HCEC 1CT (cell line): ENCODE measurements around the gene CHCT1.
"Not testable (repeated sequence)": the region's sequence is repeated elsewhere in the genome, so short reads cannot be mapped to it uniquely, and the experiment has no call there.

Experiments used
- DNase-seq: peaks from one replicate; pipeline ENCODE4 v3.0.0-alpha.2; 2017

The CHCT1 gene

DNA sequence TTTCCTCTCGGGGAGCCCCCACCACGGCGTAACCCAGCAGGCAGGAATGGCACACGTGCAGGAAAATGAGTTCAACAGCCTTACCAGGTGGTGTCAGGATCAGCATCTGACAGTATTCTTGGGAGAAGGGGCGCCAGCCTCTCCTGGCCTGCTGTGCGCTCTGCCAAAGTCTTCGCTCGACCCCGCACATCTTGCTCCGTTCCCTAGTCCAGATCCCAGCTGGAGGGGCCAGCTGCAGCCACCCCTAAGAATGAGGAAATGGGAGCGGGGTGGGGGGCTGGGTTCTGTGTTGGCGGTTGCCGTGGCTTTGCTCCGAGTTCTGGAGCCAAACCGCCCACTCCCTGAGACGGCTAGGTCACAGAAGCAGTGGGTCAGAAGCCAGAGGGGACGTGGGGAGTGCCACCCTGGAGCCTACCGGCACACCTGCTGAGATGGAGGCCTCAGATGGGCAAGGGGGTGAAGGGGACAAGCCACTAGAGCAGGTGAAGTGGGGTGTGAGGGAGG is at the start of gene CHCT1:
Gene CHCT1, plus strand, starts transcription at position 328 of the 504 bp plus-strand sequence. Its CDS starts 104 bp downstream, at position 432.
- DNase-seq = no peak

DNA sequence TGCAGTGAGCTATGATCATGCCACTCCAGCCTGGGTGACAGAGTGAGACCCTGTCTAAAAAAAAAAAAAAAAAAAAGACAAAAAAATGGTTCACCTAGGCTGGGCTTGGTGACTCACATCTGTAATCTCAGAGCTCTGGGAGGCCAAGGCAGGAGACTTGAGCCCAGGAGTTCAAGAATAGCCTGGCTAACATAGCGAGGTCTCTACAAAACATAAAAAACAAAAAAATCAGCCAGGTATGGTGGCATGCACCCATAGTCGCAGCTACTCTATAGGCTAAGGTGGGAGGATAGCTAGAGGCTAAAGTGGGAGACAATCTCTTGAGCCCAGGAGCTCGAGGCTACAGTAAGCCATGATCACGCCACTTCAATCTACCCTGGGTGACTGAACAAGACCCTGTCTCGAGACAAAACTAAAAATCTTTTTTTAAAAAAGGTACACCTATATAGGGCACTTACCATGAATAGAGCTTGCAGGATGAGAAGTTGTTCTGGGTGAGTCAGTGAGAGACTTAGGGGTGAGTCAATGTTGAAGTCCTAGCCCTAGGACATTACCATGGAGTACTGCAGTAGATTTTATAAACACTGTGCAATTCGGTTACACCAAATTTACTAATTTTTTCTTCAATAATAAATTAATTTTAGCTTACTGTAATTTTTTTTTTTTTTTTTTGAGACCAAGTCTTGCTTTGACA is 49.4 kb upstream of the CHCT1 start:
- DNase-seq = peak; percentile 78

DNA sequence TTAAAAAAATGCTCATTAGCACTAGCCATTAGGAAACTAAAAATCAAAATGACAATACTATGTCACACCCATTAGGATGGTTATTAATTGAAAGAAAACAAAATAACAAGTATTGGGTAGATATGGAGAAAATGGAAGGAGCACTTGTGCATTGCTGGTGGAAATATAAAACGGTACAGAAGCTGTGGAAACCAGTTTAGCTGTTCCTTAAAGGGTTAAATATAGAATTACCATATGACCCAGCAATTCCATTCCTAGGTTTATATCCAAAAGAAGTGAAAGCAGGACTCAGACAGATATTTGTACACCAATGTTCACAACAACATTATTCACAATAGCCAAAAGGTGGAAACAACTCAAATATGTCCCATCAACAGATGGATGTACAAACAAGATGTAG is 44.1 kb upstream of the CHCT1 start:
- not testable (repeated sequence) for DNase-seq

DNA sequence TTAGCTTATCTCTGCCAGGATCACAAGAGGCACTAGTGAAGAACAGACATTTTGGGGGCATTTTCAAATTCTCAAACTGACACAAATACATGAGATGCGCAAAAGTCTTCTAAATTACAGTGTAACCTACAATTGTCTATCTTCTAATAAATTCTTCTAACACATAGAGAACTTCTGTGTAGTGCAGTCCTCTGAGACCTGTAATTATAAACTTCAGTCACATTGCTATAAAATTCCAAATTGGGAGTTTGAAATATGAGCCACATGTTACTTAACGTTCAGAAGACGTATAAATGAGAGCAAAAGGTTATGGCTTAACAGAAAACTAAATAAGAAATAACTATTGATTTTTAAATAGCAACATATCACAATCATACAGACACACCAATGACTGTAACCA is 42.8 kb upstream of the CHCT1 start:
- not testable (repeated sequence) for DNase-seq

DNA sequence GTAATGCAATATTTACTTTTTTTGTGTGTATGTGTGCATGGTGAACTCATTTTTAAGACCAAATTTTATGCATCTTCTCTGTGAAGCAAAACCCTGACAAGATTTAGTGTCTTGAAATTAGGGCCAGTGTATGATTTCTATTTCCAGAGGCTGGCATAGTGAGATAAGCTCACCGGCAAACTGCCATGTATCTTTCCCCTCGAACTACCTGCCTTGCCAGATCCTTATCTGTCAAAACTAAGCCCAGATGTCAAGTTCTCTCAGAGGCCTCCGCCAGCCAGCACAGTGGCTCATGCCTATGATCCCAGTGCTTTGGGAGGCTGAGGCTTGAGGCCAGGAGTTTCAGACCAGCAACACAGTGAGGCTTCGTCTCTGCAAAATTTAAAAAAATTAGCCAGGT is 40.3 kb upstream of the CHCT1 start:
- DNase-seq = no peak

DNA sequence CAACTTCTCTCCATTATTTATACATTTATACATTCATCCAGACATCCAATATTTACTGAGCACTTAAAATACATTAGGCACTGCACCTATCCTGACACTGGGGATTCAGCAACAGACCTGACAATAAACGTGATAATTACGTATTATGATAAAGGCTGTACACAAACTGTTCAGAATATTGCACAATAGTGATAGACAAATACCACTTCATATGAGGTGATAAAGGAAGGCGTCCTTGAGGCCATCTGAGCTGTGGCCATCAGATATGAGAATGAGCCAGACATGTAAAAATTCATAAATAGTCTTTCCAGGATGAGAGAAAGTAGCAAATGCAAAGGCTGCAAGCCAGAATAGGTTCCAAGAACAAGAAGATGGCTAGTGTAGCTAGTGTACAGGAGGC is 38.9 kb upstream of the CHCT1 start:
- DNase-seq = no peak

DNA sequence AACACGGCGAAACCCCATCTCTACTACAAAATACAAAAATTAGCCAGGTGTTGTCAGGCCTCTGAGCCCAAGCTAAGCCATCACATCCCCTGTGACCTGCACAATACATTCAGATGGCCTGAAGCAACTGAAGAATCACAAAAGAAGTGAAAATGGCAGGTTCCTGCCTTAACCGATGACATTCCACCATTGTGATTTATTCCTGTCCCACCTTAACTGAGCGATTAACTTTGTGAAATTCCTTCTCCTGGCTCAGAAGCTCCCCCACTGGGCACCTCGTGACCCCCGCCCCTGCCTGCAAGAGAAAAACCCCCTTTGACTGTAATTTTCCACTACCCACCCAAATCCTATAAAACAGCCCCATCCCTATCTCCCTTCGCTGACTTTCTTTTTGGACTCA is 37.4 kb upstream of the CHCT1 start:
- DNase-seq = not testable (repeated sequence)

DNA sequence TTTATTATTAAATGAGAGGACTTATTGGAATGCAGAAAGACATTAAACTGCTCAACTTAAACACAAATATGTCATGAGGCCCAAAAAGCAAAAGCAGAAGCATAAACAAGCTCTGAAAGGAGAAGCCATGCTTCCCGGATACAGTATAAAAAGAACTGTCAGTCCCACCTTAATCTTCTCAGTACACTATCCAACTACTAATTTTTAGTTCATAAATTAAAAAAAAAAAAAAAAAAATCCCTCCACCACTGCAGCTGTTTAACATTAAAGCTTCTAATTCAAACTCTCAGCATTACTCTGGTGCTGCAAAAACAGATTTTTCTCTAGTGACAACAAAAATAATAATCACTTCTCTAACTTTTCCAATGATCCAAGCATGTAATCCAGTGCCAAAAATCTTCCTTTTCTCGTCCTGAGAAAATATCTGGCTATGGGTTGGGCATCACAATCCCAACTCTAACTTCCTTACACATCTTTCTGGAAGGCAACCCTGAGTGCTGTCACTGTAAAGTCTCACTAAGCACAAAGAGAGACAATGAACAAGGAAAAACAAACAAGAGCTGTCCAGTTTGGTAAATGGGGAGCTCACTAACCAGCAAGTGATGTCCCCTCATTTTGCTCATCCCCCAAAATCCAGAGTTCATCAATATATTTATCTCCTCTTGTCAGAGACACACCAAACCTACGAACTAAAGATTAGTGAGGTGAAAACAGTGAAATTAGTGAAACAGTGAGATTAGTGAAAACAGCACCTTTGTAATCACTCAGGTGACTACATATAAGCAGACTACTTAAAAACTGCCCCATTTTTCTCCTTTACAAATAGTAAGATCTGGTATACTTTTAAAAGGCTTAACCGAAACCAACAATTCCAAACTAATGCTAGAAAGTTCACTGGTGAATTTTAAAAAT is 35.9 kb upstream of the CHCT1 start:
- DNase-seq = no peak

DNA sequence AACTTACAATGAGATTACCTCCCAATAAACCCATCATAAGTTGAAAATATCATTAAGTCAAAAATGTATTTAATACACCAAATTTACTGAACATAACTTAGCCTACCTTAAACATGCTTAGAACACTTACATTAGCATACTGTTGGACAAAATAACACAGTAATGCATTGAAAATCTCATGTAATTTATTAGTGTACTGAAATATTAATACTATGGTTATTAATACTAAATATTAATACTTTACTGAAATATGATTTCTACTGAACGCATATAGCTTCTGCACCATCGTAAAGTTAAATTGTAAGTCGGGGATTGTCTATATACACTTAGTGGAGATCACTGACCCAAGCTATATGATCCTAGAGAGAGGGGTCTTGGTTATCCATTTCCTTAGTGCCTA is 34.6 kb upstream of the CHCT1 start:
- no peak for DNase-seq

DNA sequence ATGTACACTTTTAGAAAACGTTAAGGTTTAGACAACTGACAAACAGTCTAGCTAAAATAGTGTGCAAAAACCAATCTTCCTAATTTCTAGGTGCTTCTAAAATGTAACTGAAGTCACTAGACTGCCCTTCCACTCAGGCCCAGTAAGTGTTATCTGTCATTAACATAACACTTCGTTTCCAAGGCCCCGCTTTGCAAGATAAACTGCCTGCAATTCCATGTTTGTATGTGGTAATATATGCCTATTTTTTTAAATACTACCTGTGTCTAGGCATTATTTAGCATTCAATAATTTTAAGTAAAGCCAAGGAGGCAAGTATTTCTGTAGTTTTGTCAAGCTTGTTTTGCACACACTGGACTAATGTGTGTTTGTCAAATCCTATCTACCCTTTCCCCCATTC is 33.5 kb upstream of the CHCT1 start:
- DNase-seq = no peak

DNA sequence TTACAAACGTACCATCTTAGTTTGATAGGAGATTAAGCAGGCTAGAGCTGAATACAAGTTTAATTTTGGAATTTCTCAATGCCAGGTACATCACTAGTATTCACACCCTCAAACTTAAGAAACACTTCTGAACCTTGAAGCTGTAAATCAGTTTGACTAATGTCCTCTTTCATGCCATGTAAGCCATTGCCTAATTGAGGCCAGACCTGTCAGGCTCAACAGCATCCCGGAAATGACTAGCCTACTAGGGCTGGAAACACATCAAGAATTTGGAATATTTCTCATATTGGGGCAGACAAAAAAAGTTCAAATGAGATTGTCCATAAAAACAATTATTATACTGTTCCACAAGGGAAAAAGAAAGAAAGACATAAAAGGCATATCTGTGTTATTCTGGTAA is 32.1 kb upstream of the CHCT1 start:
- peak; percentile 77 for DNase-seq

DNA sequence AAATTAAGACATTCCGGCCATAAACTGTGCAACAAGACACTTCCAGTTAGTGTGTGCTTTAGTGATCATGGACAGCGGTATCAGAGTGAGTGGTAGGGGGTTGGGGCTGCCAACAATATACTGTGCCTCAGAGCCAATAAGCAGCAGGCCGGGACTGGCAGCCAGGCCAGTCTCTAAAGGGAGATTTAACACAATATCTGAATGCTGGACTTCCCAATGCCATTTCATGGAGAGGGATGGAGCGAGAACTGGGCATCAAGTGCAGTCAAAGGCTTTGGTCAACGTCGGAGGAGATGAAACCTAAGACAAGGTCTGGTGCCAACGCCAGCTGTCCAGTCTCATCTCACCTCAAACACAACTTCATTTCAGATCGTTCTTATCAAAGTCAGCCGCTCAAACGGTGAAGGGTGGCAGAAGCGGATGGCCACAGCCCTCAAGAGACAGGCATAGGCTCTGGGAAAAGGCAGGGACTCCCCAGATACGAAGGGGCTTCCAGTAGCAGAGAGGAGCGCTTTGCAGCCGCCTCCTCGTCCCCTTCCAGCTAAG is 31.3 kb upstream of the CHCT1 start:
- DNase-seq = peak; percentile 30

DNA sequence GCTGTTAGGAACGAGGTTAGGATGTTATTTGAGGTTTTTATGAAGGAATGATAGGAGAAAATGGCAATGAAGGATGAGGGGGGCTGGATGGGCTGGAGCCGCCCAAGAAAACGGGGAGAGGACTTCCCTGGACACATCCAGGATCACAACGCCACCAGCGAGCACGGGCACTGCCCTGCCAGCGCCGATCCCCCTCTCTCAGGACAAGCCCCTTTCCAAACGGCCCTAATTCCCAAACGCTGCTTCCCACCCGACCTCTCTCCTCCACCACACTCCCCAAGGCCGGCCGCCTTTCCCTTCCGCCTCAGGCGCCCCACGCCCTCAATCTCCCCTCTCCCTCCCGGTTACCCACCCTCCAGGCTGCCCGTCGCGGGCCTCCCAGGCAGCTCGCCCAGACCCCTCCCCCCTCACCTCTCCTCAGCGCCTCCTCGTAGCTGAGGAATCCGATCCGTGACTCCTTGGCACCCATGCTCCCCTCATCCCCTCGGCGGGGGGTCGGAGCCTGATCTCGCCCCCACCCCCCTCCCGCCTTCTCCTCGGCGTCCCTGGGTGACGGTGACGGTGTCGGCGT is 30.7 kb upstream of the CHCT1 start:
- DNase-seq = no peak

DNA sequence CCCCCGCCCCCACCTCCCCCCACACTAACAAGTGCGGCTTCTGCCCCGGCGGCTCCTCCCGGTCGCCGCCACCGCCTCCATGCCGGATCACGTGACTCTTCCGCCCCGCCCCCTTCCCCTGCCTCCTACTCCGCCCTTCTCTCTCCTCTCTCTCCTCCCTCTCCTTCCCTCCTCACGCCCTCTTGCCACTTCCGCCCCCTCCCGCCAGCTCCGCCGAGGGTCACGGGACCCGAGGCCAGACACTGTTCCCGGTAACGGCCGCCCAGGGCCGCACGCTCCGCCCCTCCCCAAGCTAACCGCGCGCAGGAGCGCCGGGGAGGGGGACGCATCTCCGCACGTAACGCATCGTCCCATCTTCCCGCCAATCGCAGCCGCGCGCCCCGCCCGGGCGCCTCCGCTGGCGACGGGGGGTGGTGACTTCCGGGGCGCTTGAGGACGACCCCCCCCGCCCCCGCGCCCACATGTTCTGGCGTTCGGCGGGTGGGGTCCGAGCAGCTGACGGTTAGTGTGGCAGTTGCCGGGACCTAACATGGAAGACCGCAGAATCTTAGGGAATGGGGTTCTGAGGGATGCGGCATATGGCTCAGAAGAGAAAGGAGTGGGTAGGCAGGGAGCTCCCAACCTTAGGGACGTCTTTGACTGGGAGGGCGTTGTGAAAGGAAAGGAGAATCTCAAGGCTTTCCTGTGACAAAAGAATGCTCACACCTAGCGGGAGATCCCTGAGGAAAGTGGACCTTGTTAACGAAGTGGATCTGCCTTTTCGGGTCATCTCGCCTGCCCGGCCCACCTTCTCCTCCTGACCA is 30.0 kb upstream of the CHCT1 start, which contains the start of gene USP32:
Gene USP32, minus strand, starts transcription at position 92 of the 803 bp plus-strand sequence. CDS start 194 bp downstream, outside the sequence.
- peak; percentile 99 for DNase-seq

DNA sequence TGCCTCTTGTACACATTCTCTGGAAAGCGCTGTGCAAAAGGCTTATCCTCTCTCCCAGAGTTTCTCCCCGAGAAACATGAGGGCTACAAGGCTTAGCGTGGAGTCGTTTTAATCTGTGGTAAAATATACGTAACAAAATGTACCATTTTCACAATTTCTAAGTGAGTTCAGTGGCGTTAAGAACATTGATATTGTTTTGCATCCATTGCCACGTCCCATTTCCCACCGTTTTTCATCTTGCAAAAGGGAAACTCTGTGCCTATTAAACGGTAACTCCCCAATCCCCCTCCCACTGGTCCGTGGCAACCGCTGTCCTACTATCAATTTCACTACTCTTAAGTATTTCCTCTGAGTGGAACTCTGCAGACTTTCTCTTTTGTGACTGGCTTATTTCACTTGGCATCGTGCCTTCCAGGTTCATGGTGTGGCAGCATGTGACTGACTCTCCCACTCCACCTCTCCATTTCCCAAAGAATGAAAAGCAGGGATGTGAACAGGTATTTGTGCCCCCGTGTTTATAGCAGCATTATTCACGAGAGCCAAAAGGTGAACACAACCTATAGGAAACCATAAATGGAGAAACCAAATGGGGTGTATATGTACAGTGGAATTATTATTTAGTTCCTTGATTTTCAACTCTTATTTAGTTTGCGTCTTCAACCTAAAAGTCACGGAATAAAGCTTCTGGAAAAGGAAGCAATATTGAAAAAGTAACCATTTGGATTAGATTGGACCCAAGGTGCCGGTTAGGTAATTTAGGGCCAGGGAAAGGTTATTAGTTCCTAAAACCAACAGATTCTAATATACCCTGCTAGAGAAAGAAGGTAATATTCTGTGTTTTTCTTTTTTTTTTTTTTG is 29.2 kb upstream of the CHCT1 start:
- DNase-seq = peak; percentile 53

DNA sequence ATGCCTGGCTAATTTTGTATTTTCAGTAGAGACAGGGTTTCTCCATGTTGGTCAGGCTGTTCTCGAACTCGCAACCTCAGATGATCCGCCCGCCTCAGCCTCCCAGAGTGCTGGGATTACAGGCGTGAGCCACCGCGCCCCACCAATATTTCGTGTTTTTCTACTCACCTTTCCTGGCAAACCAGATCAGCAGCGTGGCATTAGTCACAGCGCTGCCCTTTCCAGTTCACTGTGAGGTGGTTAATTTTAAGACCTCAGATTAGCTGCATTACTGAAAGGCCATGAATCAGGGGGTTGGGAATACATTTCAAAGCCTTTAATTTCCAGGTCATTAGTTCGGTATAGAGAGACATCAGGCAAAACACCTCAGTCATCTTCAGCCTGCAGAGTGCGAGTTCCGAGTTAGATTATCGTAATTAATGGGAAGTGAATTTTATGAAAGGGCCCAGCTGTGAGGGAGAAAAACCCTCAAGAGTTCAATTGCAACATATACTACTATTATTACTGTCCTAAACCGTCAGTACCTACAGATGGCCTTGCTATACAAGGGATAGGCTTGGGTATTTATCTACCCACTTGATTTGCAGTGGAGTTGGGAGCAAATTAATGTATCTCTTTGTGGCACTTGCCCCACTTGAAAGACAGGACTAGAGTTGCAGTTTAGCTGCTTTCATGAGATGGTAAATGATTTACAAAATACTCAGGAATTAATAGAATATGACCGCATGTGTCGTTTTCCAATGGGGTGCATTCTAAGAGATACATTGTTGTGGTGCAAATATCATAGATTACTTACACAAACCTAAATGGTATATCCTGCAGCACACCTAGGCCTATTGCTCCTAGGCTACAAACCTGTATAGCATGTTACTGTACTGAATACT is 28.2 kb upstream of the CHCT1 start:
- DNase-seq = no peak

DNA sequence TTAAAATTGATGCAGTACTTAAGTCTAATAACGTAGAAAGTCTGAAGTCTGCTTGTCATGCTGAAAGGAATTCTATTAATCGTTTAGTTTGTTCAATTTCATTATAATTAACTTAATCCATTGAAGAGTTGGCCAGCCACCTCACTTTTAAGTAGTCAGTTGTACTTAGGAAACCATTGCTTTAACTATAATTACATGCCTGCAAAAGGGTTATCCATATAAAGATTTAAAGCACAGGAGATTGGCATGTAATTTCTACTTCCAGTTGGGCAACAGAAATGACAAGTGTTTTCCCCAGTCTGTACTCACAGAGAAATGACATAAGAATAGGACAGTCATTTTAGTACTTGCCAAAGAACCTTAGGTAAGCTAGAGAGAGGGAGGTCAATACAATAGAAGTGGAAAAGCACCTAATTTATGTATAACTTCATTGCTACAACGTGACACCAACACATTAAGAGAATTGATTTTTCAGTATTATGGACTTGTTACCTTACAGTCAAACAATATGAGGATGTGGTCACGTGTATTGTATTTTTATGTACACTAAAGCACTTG is 26.7 kb upstream of the CHCT1 start:
- DNase-seq = no peak

DNA sequence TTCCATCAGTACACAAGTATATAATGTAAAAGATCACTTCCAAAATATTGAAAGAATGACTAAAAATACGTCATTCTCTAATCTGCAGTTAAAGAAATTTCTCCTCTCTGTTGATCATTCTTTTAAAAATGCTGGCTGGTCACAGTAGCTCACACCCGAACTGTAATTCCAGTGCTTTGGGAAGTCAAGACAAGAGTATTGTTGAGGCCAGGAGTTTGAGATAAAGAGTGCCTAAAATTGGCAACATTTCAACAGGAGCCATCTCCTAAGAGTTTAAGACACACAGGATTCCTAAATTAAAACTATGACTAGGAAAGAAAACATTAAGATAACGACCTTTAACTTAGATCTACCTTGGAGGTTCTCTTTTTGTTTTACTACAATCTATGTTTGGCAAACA is 25.9 kb upstream of the CHCT1 start:
- no peak for DNase-seq

DNA sequence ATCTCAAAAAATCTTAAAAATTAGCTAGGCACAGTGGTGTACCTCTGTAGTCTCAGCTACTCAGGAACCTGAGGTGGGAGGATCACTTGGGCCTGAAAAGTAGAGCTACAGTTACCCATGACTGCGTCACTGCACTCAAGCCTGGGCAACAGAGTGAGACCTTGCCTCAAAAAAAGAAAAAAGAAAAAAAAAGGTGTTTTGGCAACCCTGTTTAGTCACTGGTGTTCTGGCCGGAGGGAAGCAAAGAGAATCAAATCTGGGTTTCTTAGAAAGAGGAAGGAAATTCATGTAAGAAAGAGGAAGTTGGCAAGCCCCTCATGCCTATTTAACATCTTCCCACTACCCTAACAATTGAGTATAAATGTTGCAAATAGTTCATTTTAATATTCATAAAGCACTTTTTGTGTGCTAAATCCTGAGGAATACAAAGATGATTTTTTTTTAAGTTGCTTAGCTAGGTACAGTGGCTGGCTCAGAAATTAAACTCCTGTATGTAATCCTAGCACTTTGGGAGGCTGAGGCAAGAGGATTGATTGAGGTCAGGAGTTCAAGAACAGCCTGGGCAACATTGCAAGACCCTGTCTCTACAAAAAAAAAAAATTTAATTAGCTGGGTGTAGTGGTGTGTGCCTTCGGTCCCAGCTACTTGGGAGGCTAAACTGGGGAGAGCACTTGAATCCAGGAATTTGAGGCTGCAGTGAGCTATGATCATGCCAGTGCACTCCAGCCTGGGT is 23.9 kb upstream of the CHCT1 start:
- no peak for DNase-seq
